HG03095 (cell line): ENCODE measurements around the gene PRKG1.

ENCODE experiments used
- ATAC-seq: cut with Tn5 transposase; IDR thresholded peaks from one replicate; pipeline ENCODE4 v1.9.1; 2021; ENCODE audit warnings: moderate library complexity; ENCODE audit not compliant: unreplicated experiment

PRKG1 gene

GRCh38 chr10:51772387-51772786 lies 698.1 kb downstream of the PRKG1 start:
- ATAC-seq, result no peak

- no peak for ATAC-seq
Measured at GRCh38 chr10:51773681-51774080, 699.4 kb downstream of the PRKG1 start.

GRCh38 chr10:51783941-51784340 lies 709.7 kb downstream of the PRKG1 start:
- ATAC-seq, result no peak

GRCh38 chr10:51786016-51786683 lies 711.9 kb downstream of the PRKG1 start:
- ATAC-seq, result no peak

GRCh38 chr10:51786684-51787035 lies 712.4 kb downstream of the PRKG1 start:
- no peak for ATAC-seq

GRCh38 chr10:51788273-51788672 lies 714.0 kb downstream of the PRKG1 start:
- ATAC-seq, result no peak

GRCh38 chr10:51789118-51789517 lies 714.8 kb downstream of the PRKG1 start:
- ATAC-seq, result no peak

GRCh38 chr10:51789903-51790302 lies 715.6 kb downstream of the PRKG1 start:
- no peak for ATAC-seq

- no peak for ATAC-seq
Measured at GRCh38 chr10:51792678-51793077, 718.4 kb downstream of the PRKG1 start.

- ATAC-seq, result no peak
Measured at GRCh38 chr10:51800121-51800520, 725.8 kb downstream of the PRKG1 start.

- no peak for ATAC-seq
Measured at GRCh38 chr10:51800725-51801424, 726.6 kb downstream of the PRKG1 start.

- ATAC-seq, result no peak
Measured at GRCh38 chr10:51802030-51802429, 727.7 kb downstream of the PRKG1 start.

GRCh38 chr10:51804866-51805265 lies 730.6 kb downstream of the PRKG1 start:
- ATAC-seq, result no peak

GRCh38 chr10:51806079-51806835 lies 732.0 kb downstream of the PRKG1 start:
- ATAC-seq, result no peak

- no peak for ATAC-seq
Measured at GRCh38 chr10:51808187-51808586, 733.9 kb downstream of the PRKG1 start.

- no peak for ATAC-seq
Measured at GRCh38 chr10:51815723-51816122, 741.4 kb downstream of the PRKG1 start.

- ATAC-seq, result no peak
Measured at GRCh38 chr10:51821045-51821444, 746.8 kb downstream of the PRKG1 start.

- no peak for ATAC-seq
Measured at GRCh38 chr10:51821745-51822144, 747.5 kb downstream of the PRKG1 start.

GRCh38 chr10:51832652-51833383 lies 758.5 kb downstream of the PRKG1 start:
- ATAC-seq, result peak; percentile 80

- no peak for ATAC-seq
Measured at GRCh38 chr10:51834548-51834947, 760.3 kb downstream of the PRKG1 start.

GRCh38 chr10:51838471-51838870 lies 764.2 kb downstream of the PRKG1 start:
- no peak for ATAC-seq
